ENCODE measurements around the gene STPG2. TPM values are rescaled to one million over a fixed set of nuclear protein-coding genes. Genes with fewer than 3 reads are reported as not detected.

The STPG2 gene
- total and polyA plus RNA-seq, 10 of the 15 experiments (the other 5 are each of a cell fraction or from before 2014, with no cell fraction given) = 0.13 to 0.24 TPM; not detected in 8

GRCh38 chr4:97548186-97548585, 595.1 kb downstream of the STPG2 start (continued):
- TF ChIP-seq ATF3 (IDR thresholded peaks at IDR 0.05; ENCODE audit: borderline replicate concordance, extremely low read depth, low read depth, low read length) = no peak
- TF ChIP-seq TCF12 (IDR thresholded peaks at IDR 0.05; ENCODE audit: low read depth, low read length) = no peak
- no peak for TF ChIP-seq SREBF2 (IDR thresholded peaks at IDR 0.05; ENCODE audit: low read length)
- TF ChIP-seq ZBTB11 (CRISPR knock-in tag; IDR thresholded peaks at IDR 0.05) = no peak
- TF ChIP-seq ZBTB33 (IDR thresholded peaks at IDR 0.05) = no peak
- TF ChIP-seq PAX8 (IDR thresholded peaks at IDR 0.05) = no peak

- ChIA-PET CTCF (interaction anchor here (0.6 kb wide), 1 partner anchor 235 kb away, joined by 3 read pairs; no protein-coding TSS in a partner anchor), SMC1A (ENCODE audit: uncharacterized antibody, unreplicated experiment) (no interaction called here), RAD21 (ENCODE audit: unreplicated experiment) (no interaction called here), POLR2A (no interaction called here)
- intact Hi-C loops (cut with micrococcal nuclease; ENCODE audit: unreplicated experiment) = no loop called here
- ATAC-seq (no peak), DNase-seq (ENCODE audit: low read depth, low spot score) (no peak), FAIRE-seq (no peak)
- Histone ChIP-seq H2AFZ (ENCODE audit: control insufficient read depth, low read depth, low read length) (no peak overlapping the region), H3K27ac (ENCODE audit: control insufficient read depth, insufficient read depth) (no peak overlapping the region), H3K9ac (ENCODE audit: control insufficient read depth, insufficient read depth, low read length) (no peak overlapping the region), H3K4me2 (ENCODE audit: control insufficient read depth, insufficient read depth) (no peak overlapping the region), H4K20me1 (ENCODE audit: control insufficient read depth, insufficient read depth) (no peaks in the 10 kb centered on the region), H3K36me3 (ENCODE audit: control insufficient read depth in 2 of 2, insufficient read depth in 2 of 2, low read length in 1 of 2) (no peaks in the 10 kb centered on the region), H3K9me3 (replicated peaks; ENCODE audit: control insufficient read depth, insufficient read depth, low read length) (no peaks in the 10 kb centered on the region), H3K79me2 (ENCODE audit: control insufficient read depth, insufficient read depth, low read length) (no peaks in the 10 kb centered on the region), H3K4me3 (no peak overlapping the region), H3K27me3 (replicated peaks in 1 of 2; ENCODE audit: control insufficient read depth in 2 of 2, insufficient read depth in 2 of 2, low read length in 1 of 2) (no peaks in the 10 kb centered on the region), H3K4me1 (ENCODE audit: control insufficient read depth, insufficient read depth, low read length) (no peaks in the 10 kb centered on the region)
- no TSS peak for BruUV-seq (replicated peaks)
- in situ Hi-C loops (cut with MboI) = no loop called here
- TF ChIP-seq ASH2L (IDR thresholded peaks at IDR 0.05; ENCODE audit: borderline replicate concordance, low read depth) = no peak
- no peak for TF ChIP-seq RELB (IDR thresholded peaks at IDR 0.05; ENCODE audit: low read depth)
- TF ChIP-seq ZBTB11 (CRISPR knock-in tag; IDR thresholded peaks at IDR 0.05) = no peak
Measured at GRCh38 chr4:97531351-97531750, 611.9 kb downstream of the STPG2 start.
